ENCODE results near the gene SCRN2.

Gene SCRN2

GRCh38 chr17:47862621-47863440 lies 21.8 kb upstream of the SCRN2 start:
- TF ChIP-seq, protein P1, sequence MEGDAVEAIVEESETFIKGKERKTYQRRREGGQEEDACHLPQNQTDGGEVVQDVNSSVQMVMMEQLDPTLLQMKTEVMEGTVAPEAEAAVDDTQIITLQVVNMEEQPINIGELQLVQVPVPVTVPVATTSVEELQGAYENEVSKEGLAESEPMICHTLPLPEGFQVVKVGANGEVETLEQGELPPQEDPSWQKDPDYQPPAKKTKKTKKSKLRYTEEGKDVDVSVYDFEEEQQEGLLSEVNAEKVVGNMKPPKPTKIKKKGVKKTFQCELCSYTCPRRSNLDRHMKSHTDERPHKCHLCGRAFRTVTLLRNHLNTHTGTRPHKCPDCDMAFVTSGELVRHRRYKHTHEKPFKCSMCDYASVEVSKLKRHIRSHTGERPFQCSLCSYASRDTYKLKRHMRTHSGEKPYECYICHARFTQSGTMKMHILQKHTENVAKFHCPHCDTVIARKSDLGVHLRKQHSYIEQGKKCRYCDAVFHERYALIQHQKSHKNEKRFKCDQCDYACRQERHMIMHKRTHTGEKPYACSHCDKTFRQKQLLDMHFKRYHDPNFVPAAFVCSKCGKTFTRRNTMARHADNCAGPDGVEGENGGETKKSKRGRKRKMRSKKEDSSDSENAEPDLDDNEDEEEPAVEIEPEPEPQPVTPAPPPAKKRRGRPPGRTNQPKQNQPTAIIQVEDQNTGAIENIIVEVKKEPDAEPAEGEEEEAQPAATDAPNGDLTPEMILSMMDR (IDR thresholded peaks at IDR 0.05; ENCODE audit: insufficient read depth, low read length) = no peak
- TF ChIP-seq SPI1 (IDR thresholded peaks at IDR 0.05; ENCODE audit: borderline replicate concordance, low read depth) (no peak), REST (IDR thresholded peaks at IDR 0.05; ENCODE audit: insufficient replicate concordance, low read depth) (no peak), GABPA (IDR thresholded peaks at IDR 0.05; ENCODE audit: low read depth) (no peak), POLR2AphosphoS5 (IDR thresholded peaks at IDR 0.05; ENCODE audit: low read depth) (no peak)
- H3K27ac ChIP-seq (replicated peaks) = no peak overlapping the region
- H3K4me3 ChIP-seq (replicated peaks; ENCODE audit: insufficient read depth, low read length) = no peak overlapping the region
- DNase-seq (ENCODE audit: low read depth in 1 of 2, low spot score in 1 of 2) = no peak
- peaks cover 7% of the 10 kb centered on the region for H3K27me3 ChIP-seq (ENCODE audit: insufficient read depth, poor library complexity, severe bottlenecking)

GRCh38 chr17:47860386-47860785 lies 19.3 kb upstream of the SCRN2 start:
- Histone ChIP-seq H3K4me3 (replicated peaks; ENCODE audit: insufficient read depth, low read length) (no peak overlapping the region), H3K27me3 (ENCODE audit: insufficient read depth, poor library complexity, severe bottlenecking) (peaks cover 6% of the 10 kb centered on the region), H3K27ac (replicated peaks) (no peak overlapping the region)
- no peak for DNase-seq (ENCODE audit: low read depth in 1 of 2, low spot score in 1 of 2)
- TF ChIP-seq REST (IDR thresholded peaks at IDR 0.05; ENCODE audit: insufficient replicate concordance, low read depth) (no peak), GABPA (IDR thresholded peaks at IDR 0.05; ENCODE audit: low read depth) (no peak)
- TF ChIP-seq, protein P1 (IDR thresholded peaks at IDR 0.05; ENCODE audit: insufficient read depth, low read length) = no peak

- peaks cover 22% of the 10 kb centered on the region for H3K27me3 ChIP-seq (ENCODE audit: insufficient read depth, poor library complexity, severe bottlenecking)
- no peak overlapping the region for H3K27ac ChIP-seq (replicated peaks)
- no peak overlapping the region for H3K4me3 ChIP-seq (replicated peaks; ENCODE audit: insufficient read depth, low read length)
- TF ChIP-seq GABPA (IDR thresholded peaks at IDR 0.05; ENCODE audit: low read depth) = no peak
- TF ChIP-seq POLR2AphosphoS5 (IDR thresholded peaks at IDR 0.05; ENCODE audit: low read depth) = no peak
- TF ChIP-seq, protein P1 (IDR thresholded peaks at IDR 0.05; ENCODE audit: insufficient read depth, low read length) = no peak
- no peak for TF ChIP-seq SPI1 (IDR thresholded peaks at IDR 0.05; ENCODE audit: borderline replicate concordance, low read depth)
- no peak for TF ChIP-seq REST (IDR thresholded peaks at IDR 0.05; ENCODE audit: insufficient replicate concordance, low read depth)
- DNase-seq (ENCODE audit: low read depth in 1 of 2, low spot score in 1 of 2) = peak in 1 of 2 experiments; percentile 19
Observed at GRCh38 chr17:47857551-47858455, 16.7 kb upstream of the SCRN2 start.

Measured in HL-60 (cell line).